Caco-2 (cell line): ENCODE data around the gene KLF9. TPM values are rescaled to one million over a fixed set of nuclear protein-coding genes. Genes with fewer than 3 reads are reported as not detected.

Experiments
- BruUV-seq: library from RNA; stranded (reverse); fragments of 400-500 nt; replicated peaks from 2 replicates; lab custom pipeline; 2021; lab: Mats Ljungman, UMichigan
- CTCF ChIA-PET: fragments of 300-600 bp; sonication (Branson Sonifier 250); formaldehyde crosslinking; loops from one replicate; lab custom pipeline; 2022; ENCODE audit warnings: antibody characterized with exemption; lab: Charles Lee
- POLR2A ChIA-PET: fragments of 300-600 bp; sonication (Branson Sonifier 250); formaldehyde crosslinking; loops from one replicate; lab custom pipeline; 2022; ENCODE audit warnings: antibody characterized with exemption; lab: Charles Lee
- DNase-seq, 2 experiments: peaks; one replicate each; pipeline versions ENCODE4 v3.0.0 to v3.0.0-alpha.2; 2020 to 2022
- H3K27me3 ChIP-seq: replicated peaks from 2 replicates; pipeline ENCODE4 v1.6.0; 2011; ENCODE audit warnings: low read length; ENCODE audit not compliant: control insufficient read depth, insufficient read depth
- H3K36me3 ChIP-seq: 2 replicates; pipeline ENCODE4 v1.5.1; 2011; ENCODE audit warnings: low read length; ENCODE audit not compliant: control insufficient read depth, insufficient read depth
- H3K4me1 ChIP-seq: fragments of 250-450 bp; sonication (Bioruptor Pico); 2 replicates; pipeline ENCODE4 v1.5.1; 2020; ENCODE audit warnings: mild to moderate bottlenecking
- H3K4me3 ChIP-seq: 2 replicates; pipeline ENCODE4 v1.5.1; 2011; ENCODE audit warnings: low read depth, mild to moderate bottlenecking, control low read depth, low read length
- H3K9me3 ChIP-seq: fragments of 250-450 bp; sonication (Bioruptor Pico); 2 replicates; pipeline ENCODE4 v1.5.1; 2020; ENCODE audit warnings: mild to moderate bottlenecking, moderate library complexity
- H3K27ac Mint-ChIP-seq: one replicate; pipeline ENCODE4 v1.8.0; 2022; ENCODE audit warnings: mixed read lengths; ENCODE audit not compliant: unreplicated experiment
- H3K27me3 Mint-ChIP-seq: one replicate; pipeline ENCODE4 v1.8.0; 2022; ENCODE audit warnings: mixed read lengths; ENCODE audit not compliant: insufficient read depth, unreplicated experiment
- H3K36me3 Mint-ChIP-seq: one replicate; pipeline ENCODE4 v1.8.0; 2022; ENCODE audit warnings: mild to moderate bottlenecking, mixed read lengths; ENCODE audit not compliant: insufficient read depth, unreplicated experiment
- H3K4me1 Mint-ChIP-seq: one replicate; pipeline ENCODE4 v1.8.0; 2022; ENCODE audit warnings: low read depth, mixed read lengths; ENCODE audit not compliant: unreplicated experiment
- H3K4me3 Mint-ChIP-seq: one replicate; pipeline ENCODE4 v1.8.0; 2022; ENCODE audit warnings: mild to moderate bottlenecking, moderate library complexity, mixed read lengths; ENCODE audit not compliant: unreplicated experiment
- H3K9me3 Mint-ChIP-seq: one replicate; pipeline ENCODE4 v1.8.0; 2022; ENCODE audit warnings: mixed read lengths; ENCODE audit not compliant: unreplicated experiment
- intact Hi-C: fragments of 100-400 bp; cut with micrococcal nuclease; formaldehyde crosslinking; loops from one replicate; pipeline ENCODE4 v1.10.0; 2022; ENCODE audit not compliant: unreplicated experiment
- total RNA-seq: library from RNA; stranded (reverse); gene quantifications from 2 replicates; pipeline ENCODE4 v1.2.3, GENCODE V29; 2022
- TF ChIP-seq, protein P1 (sequence below), 2 experiments: fragments of 200-600 bp in 1 of 2; IDR thresholded peaks; 1 replicate in 1 of 2; 2 replicates in 1 of 2; pipeline versions ENCODE4 v1.5.1 to v1.8.0; 2011 to 2022; ENCODE audit warnings: antibody characterized with exemption in 1 of 2, control low read depth in 1 of 2, inconsistent platforms in 1 of 2, low read depth in 1 of 2, low read length in 1 of 2, mild to moderate bottlenecking in 1 of 2, moderate library complexity in 1 of 2; ENCODE audit not compliant: insufficient read depth in 1 of 2, severe bottlenecking in 1 of 2, unreplicated experiment in 1 of 2

KLF9 gene
- total RNA-seq, 1 experiment from 2014 or later, result 0.98 TPM

DNA sequence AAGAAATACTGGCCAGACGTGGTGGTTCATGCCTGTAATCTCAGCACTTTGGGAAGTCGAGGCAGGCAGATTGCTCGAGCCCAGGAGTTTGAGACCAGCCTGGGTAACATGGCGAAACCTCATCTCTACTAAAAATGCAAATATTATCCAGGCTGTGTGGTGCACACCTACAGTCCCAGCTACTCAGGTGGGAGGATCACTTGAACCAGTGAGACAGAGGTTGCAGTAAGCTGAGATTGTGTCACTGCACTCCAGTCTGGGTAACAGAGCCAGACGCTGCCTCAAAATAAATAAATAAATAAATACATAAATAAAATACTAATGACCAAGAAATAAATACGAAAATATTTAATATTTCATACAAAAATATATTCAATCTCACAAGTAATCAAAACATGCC, 18.8 kb downstream of the KLF9 start:
- Mint-ChIP-seq H3K4me3 (no peak overlapping the region), H3K27ac (no peak overlapping the region), H3K9me3 (no peaks in the 10 kb centered on the region), H3K4me1 (no peaks in the 10 kb centered on the region), H3K36me3 (no peaks in the 10 kb centered on the region), H3K27me3 (no peaks in the 10 kb centered on the region)
- no peak overlapping the region for H3K4me3 ChIP-seq
- no peaks in the 10 kb centered on the region for H3K4me1 ChIP-seq
- DNase-seq, result no peak
- no TSS peak for BruUV-seq
- TF ChIP-seq, protein P1, sequence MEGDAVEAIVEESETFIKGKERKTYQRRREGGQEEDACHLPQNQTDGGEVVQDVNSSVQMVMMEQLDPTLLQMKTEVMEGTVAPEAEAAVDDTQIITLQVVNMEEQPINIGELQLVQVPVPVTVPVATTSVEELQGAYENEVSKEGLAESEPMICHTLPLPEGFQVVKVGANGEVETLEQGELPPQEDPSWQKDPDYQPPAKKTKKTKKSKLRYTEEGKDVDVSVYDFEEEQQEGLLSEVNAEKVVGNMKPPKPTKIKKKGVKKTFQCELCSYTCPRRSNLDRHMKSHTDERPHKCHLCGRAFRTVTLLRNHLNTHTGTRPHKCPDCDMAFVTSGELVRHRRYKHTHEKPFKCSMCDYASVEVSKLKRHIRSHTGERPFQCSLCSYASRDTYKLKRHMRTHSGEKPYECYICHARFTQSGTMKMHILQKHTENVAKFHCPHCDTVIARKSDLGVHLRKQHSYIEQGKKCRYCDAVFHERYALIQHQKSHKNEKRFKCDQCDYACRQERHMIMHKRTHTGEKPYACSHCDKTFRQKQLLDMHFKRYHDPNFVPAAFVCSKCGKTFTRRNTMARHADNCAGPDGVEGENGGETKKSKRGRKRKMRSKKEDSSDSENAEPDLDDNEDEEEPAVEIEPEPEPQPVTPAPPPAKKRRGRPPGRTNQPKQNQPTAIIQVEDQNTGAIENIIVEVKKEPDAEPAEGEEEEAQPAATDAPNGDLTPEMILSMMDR (IDR thresholded peaks at IDR 0.05; ENCODE audit: insufficient read depth in 1 of 2, low read depth in 1 of 2, low read length in 1 of 2, severe bottlenecking in 1 of 2, unreplicated experiment in 1 of 2), result no peak
- no peaks in the 10 kb centered on the region for H3K9me3 ChIP-seq
- intact Hi-C loops, result no loop called here
- H3K36me3 ChIP-seq, result no peaks in the 10 kb centered on the region
- ChIA-PET POLR2A (no interaction called here), CTCF (no interaction called here)
- no peaks in the 10 kb centered on the region for H3K27me3 ChIP-seq

DNA sequence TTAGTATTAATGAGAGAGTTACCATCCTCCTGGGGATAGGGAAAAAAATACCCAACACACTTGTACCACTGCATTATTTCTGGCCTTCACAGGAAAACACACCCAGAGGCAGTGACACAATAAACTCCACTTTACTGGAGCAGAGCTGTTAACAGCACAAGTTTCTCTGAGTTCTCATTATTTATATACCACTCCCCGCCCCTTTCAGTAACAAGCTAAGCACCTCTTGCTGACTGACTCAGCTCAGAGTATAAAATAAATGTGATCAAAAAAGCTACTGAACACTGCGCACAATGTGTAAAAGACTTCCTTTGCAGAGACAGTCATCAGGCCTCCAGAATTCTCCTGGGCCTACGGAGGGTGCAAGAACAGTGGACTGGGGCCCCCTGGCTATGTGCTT, 21.6 kb downstream of the KLF9 start:
- H3K27ac Mint-ChIP-seq, result no peak overlapping the region
- CTCF ChIA-PET, result no interaction called here

DNA sequence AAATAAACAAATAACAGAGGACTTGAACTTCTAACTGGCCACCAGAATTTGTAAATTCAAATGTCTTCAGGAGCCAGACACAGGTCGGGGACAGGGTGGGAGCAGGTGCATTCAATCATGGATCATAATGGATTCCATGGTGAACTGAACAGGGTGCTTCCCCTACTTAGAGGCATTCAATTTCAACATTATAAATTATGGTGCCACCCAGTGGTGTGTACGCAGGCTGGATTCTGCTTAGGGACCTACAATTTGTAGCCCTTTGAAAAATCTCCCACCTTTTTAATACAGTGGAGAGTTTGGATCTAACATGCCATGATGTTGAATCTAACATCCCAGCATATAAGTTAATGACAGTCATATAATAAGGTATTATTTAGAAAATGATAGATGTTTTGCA, 22.3 kb downstream of the KLF9 start:
- Histone ChIP-seq H3K4me3 (no peak overlapping the region), H3K9me3 (no peaks in the 10 kb centered on the region), H3K4me1 (no peaks in the 10 kb centered on the region), H3K27me3 (no peaks in the 10 kb centered on the region), H3K36me3 (no peaks in the 10 kb centered on the region)
- Mint-ChIP-seq H3K27ac (no peak overlapping the region), H3K9me3 (no peaks in the 10 kb centered on the region), H3K4me3 (no peak overlapping the region), H3K4me1 (no peaks in the 10 kb centered on the region), H3K36me3 (no peaks in the 10 kb centered on the region), H3K27me3 (no peaks in the 10 kb centered on the region)
- TF ChIP-seq, protein P1 (IDR thresholded peaks at IDR 0.05; ENCODE audit: insufficient read depth in 1 of 2, low read depth in 1 of 2, low read length in 1 of 2, severe bottlenecking in 1 of 2, unreplicated experiment in 1 of 2), result no peak
- ChIA-PET CTCF (no interaction called here), POLR2A (no interaction called here)
- BruUV-seq, result no TSS peak
- no peak for DNase-seq
- intact Hi-C loops, result no loop called here

More for the DNA sequence above, 21.6 kb downstream of the KLF9 start:
- BruUV-seq, result no TSS peak
- intact Hi-C loops, result no loop called here
- DNase-seq, result no peak
- no peaks in the 10 kb centered on the region for H3K9me3 ChIP-seq
- no peaks in the 10 kb centered on the region for H3K36me3 ChIP-seq
- Mint-ChIP-seq H3K4me1 (no peaks in the 10 kb centered on the region), H3K9me3 (no peaks in the 10 kb centered on the region), H3K27me3 (no peaks in the 10 kb centered on the region), H3K4me3 (no peak overlapping the region), H3K36me3 (no peaks in the 10 kb centered on the region)
- H3K27me3 ChIP-seq, result no peaks in the 10 kb centered on the region
- POLR2A ChIA-PET, result no interaction called here
- H3K4me1 ChIP-seq, result no peaks in the 10 kb centered on the region
- H3K4me3 ChIP-seq, result no peak overlapping the region
- TF ChIP-seq, protein P1 (IDR thresholded peaks at IDR 0.05; ENCODE audit: insufficient read depth in 1 of 2, low read depth in 1 of 2, low read length in 1 of 2, severe bottlenecking in 1 of 2, unreplicated experiment in 1 of 2), result no peak
